ENCODE measurements around the gene DYRK1B.

DNA sequence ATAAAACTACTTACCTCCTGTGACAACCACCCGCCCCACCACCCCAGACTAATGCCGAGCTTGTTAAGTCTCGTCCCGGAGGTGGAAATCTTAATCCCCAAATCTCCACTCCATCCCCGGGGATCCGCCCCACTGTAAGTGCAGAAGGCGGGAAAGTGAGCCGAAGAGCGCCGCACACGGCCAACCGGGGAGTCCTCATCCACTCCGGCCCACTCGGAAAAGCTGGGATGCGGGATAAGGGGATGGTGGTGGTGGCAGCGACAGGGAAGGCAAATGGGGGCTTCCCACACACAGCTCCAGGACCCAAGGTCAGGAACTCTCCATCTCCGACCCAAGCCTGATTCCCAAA, 11.6 kb upstream of the DYRK1B start:
- TF ChIP-seq POLR2A (IDR thresholded peaks at IDR 0.05) (no peak), CTCF (IDR thresholded peaks at IDR 0.05) (no peak), POLR2AphosphoS5 (IDR thresholded peaks at IDR 0.05) (no peak)
